GM21825 (cell line): Measurements from ENCODE around the gene MYL2.
A peak's percentile ranks its signal among the peaks of the same experiment; 100 is the strongest.

ENCODE experiments used
- ATAC-seq: cut with Tn5 transposase; IDR thresholded peaks from one replicate; pipeline ENCODE4 v1.9.1; 2021; ENCODE audit warnings: mild to moderate bottlenecking, moderate library complexity; ENCODE audit not compliant: unreplicated experiment

The MYL2 gene

DNA sequence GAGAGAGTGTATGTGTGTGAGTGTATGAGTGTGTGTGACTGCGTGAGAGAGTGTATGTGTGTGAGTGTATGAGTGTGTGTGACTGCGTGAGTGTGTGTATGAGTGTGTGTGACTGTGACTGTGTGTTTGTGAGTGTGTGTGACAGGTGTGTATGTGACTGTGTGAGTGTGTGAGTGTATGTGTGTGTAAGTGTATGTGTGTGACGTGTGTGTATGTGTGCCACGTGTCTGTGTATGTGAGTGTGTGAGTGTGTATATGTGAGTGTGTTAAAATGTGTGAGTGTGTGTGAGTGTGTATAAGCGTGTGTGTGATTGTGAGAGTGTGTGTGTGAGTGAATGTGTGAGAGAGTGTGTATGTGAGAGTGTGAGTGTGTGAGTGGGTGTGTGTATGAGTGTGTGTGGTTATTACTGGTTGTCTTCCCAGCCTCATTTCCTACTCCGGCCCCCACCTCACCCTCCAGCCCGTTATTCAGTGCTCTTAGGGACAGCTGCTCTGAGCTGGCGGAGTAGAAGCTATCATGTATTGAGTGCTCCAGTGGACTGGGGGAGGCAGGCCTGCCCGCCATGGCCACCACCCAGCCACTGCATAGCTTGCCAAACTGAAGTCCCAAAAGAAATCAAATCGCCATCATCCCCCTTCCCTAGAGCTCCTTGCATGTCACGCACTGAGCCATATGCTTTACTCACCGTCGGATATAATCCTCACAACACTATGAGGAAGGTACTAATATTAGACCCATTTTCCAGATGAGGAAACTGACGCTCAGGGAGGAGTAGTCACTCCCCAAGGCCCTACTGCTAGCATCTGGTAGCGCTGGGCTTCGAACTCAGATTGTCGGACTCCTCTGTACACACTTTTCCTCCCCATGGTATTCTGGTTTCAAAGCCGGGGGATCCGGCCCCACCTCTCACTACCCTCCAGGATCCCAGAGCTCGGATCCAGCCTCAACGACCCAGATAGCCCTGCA, 10.3 kb upstream of the MYL2 start:
- no peak for ATAC-seq

DNA sequence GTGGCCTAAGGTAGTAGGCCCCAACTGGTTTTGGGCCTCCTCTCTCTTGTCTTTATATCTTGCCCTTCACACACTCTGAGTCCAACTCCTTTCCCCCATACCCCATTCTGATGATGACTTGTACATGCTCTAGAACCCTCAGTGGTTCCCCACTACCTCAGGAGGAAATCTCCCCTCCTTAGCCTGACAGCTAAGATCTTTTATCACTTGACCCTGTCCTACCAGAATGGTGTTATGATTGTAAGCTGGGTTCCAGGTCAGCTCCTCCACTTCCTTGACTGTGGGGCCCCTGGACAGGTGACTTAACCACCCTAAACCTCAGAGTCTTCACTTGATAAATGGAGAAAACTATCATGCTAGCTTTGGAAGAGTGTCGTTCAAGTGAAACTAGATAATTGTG, 9.4 kb upstream of the MYL2 start:
- no peak for ATAC-seq

DNA sequence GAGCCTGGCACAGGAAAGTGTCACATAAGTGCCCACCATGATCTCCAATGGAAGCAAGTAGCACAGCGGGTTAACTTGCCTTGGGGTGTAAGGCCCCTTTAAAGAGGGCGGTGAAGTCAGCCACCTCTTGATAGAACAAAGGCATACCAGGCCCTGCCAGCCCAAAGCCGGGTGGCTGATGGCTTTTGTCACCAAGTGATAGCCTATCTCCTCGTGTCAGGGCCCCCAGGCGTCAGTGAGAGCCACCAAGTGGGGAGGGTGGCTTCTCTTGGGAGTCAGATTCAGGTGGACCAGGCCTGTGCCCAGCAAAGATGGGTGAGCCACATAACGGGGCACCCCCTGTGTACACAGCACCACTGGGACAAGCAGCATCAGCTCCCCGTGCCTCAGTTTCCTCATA, 8.3 kb upstream of the MYL2 start:
- ATAC-seq, result no peak

DNA sequence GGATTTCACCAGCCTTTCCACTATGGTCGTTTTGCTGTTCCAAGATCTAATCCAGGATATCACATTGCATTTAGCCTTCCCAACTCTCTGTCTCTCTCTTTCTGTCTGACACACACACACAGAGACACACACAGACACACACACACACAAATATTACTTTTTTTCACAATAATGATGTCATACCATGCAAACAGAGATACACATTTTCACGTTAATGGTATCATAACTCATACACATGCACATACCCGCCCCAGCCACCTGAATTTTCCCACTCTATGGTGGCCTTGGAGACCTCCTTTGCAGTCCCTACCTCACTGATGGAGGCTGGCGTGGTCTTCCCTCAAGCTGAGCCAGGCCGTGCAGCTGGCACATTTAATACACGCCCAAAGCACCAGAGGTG, 7.2 kb upstream of the MYL2 start:
- no peak for ATAC-seq

GRCh38 chr12:110923692-110924334, 3.4 kb upstream of the MYL2 start:
- no peak for ATAC-seq

DNA sequence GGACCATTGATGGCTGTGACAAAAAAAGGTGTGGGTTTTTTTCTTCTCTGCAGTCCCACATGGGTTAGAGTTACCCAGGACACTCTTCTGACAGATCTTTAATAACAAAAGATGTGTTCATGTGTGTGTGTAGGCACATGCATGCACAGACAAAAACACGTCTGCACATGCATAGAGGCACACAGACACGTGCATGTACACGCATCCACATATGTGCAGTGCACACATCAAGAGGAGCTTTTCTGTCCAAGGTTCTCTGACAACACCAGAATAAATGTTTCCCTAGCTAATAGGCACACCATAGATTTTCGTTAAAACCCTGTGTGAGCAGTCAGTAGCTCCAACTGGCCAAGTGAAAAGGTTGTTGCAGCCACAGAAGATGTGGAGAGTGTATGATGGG, 2.8 kb upstream of the MYL2 start:
- no peak for ATAC-seq

DNA sequence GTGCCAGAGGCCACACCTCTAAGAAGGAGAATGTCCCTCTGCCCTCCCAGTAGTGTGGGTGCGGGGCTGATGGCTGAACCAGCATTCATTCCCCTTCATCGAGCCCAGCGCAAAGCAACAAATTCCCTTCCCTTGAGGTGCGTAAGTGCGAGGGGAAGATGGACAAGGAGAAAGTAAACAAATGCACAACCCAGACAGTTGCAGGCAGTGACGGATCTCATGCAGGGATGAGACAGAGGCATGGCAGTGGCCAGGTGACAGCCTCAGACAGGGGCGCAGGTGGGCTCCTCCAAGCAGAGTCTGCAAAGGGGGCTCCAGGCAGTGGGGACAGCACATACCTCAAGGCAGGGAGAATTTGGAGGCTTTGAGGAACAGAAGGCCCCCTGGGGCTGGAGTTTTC, 2.3 kb upstream of the MYL2 start:
- ATAC-seq, result no peak

DNA sequence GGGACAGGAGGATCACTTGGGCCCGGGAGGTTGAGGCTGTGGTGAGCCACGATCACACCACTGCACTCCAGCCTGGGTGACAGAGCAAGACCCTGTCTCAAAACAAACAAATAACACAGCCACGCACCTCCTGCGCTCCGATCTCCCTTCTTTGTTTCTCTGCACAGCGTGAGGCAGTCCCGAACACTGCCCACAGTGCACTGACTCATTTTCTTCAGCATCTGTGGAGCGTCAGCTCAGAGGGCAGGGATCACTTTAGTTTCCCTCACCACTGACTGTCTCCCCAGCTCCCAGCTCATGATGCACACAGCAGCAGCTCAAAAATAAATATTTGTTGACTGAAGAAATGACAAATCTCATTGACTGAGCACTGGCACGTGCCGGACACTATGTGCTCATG, 883 bp upstream of the MYL2 start:
- no peak for ATAC-seq

GRCh38 chr12:110919720-110920119, 659 bp downstream of the MYL2 start:
- ATAC-seq, result no peak

DNA sequence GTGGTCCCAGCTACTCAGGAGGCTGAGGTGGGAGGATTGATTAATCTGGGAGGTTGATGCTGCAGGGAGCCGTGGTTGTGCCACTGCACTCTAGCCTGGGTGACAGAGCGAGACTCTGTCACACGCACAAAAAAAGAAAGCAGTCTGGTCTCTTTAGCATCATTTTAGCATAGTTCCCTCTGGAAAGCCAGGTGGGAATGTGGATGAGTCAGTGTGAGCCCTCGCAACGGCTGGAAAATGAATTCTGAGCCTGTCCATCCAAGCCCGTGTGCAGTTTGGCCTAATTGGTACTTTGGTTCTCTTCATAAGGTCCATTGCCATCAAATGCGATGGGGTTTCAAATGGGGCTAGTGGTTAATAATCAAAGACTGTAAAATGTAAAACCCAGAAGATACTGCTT, 2.4 kb downstream of the MYL2 start:
- ATAC-seq, result no peak

DNA sequence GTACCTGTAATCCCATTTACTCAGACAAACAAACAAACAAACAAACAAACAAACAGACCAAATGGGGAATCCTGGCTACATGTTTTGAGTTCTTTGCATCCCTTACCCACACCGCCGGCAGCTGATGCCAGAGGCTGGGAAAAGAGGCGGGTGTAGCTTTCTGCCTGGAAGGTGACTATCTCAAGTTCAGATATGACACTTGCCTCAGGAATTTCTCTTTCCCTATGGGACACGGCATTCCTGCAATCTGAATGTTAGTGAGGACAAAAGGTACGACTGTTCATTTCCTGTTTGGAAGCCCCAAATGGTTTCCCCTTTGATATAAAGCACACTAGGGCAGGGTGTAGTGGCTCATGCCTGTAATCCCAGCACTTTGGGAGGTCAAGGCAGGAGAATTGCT, 2.9 kb downstream of the MYL2 start:
- no peak for ATAC-seq

GRCh38 chr12:110916295-110916875, 4.0 kb downstream of the MYL2 start:
- no peak for ATAC-seq

DNA sequence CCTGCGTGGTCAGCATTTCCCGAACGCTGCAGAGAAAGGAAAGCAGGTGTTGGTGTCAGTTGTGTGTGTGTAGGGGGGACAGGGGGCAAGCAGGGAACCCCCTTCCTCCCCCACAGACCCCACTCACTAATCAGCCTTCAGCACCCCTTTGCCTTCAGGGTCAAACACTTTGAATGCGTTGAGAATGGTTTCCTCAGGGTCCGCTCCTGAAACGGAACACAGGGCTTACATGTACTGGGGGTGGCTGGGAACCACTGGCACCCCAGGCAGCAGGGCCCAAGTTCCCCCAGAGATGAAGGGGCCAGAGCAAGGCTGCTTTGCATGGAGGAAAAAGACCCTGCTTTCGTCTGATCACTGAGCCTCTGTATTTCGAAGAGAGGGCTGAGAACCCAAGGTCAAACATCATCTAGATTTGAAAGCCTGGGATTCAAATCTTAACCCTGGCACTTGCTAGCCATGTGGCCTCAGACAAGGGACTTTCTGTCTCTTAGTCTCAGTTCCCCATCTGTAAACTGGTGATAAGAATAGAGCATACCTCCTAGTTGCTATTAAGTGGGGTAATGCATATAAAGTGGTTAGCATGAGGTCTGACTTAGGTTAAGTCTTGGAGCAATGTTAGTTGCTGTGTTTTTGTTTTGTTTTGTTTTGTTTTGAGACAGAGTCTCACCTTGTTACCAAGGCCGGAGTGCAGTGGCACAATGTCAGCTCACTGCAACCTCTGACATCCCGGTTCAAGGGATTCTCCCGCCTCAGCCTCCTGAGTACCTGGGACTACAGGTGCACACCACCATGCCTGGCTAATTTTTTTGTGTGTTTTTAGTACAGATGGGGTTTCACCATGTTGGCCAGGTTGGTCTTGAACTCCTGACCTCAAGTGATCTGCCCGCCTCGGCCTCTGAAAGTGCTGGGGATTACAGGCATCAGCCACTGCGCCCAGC, 7.0 kb downstream of the MYL2 start:
- peak; percentile 97 for ATAC-seq

DNA sequence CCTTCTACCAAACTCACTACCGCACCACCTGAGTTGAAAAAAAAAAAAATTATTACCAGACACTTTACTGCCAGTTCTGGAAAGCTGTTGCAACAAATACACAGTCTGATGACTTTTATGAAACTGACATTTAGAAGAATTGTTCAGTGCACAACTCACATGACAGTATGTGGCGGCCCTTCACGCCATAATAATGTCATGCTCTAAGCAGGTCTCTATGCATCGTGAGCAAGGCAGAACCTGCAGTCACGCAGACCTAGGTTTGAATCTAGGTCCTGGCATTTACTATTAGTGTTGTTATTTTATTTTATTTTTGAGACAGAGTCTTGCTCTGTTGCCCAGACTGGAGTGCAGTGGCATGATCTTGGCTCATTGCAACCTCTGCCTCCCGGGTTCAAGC, 8.1 kb downstream of the MYL2 start:
- no peak for ATAC-seq

DNA sequence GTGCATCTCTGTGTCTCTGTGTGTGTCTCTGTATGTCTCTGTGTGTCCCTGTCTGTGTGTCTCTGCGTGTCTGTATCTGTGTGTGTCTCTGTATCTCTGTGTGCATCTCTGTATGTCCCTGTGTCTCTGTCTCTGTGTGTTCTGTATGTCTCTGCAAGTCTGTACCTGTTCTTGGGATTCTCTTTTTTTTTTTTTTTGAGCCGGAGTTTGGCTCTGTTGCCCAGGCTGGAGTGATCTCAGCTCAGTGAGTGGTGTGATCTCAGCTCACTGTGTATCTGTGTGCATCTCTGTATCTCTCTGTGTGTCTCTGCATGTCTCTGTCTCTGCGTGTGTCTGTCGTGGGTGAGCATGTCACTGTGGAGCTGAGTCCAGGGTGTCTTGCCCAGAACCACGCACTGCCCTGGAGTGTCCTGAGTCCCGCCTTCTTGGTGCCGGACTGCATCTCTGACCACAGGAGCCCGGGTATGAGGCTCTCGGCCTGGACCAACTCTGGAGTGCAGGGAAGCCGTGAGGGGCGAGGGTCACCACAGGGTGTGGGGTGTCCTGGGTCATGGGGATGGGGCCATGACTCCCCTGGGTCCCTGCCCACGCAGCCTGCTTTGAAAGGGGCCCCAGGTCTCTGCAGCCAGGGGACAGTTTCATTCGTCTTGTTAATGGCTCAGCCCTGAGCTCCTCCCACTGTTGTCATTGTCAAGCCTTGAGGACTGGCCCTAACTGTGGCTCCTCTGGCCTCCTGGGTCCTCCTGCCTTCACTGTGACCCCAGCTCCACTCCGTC, 11.8 kb downstream of the MYL2 start:
- no peak for ATAC-seq

GRCh38 chr12:110907583-110907982, 12.8 kb downstream of the MYL2 start:
- ATAC-seq, result no peak

GRCh38 chr12:110906985-110907384, 13.4 kb downstream of the MYL2 start:
- no peak for ATAC-seq

DNA sequence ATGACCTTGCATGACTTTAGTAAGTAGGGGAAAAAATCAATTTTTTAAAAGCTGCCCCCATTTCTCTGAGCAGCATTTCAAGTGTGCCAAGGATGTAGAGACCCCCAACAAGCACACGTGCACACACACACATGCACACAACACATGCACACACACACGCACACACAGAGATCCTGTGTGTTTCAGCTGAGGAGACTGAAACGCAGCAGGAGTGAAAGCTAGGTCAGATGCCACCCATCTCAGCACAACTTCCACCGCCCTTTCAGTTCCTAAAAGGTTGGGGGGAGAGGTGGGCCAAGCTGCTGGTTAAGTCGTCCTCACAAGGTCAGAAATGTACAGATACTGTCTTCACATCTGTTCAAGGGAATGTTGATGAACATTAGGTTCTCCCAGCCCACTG, 13.9 kb downstream of the MYL2 start:
- ATAC-seq, result no peak

DNA sequence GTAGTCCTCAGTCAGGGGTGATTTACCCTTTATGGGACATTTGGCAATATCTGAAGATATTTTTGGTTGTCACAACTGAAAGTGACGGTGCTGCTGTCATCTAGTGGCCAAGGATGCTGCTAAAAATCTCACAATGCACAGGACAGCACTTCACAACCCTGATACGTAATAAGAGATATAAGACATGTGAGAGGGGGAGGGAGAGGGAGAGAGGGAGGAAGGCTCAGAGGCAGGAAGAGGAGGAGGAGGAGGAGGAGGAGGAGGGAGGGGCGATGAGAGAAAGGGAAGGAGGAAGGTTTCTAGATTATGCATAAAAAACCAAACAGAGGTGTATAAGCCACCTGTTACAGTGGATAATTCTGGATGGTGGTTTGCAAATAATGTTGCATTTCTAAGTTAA, 14.3 kb downstream of the MYL2 start:
- ATAC-seq, result no peak

GRCh38 chr12:110903511-110903910, 16.9 kb downstream of the MYL2 start:
- no peak for ATAC-seq
